ENCODE data around the gene TMEM181.

The TMEM181 gene

GRCh38 chr6:158586652-158587051 is 26.8 kb downstream of the TMEM181 start:
- Histone ChIP-seq H3K27me3 (no peaks in the 10 kb centered on the region), H3K9me3 (no peaks in the 10 kb centered on the region), H4K20me1 (peaks cover 32% of the 10 kb centered on the region), H3K4me3 (no peak overlapping the region), H3K4me1 (peaks cover 38% of the 10 kb centered on the region), H3K9ac (no peak overlapping the region), H3K36me3 (peaks cover 84% of the 10 kb centered on the region), H3K4me2 (no peak overlapping the region), H3K27ac (no peak overlapping the region)
- TF ChIP-seq Cebpa-rat (IDR thresholded peaks at IDR 0.05): no peak

DNA sequence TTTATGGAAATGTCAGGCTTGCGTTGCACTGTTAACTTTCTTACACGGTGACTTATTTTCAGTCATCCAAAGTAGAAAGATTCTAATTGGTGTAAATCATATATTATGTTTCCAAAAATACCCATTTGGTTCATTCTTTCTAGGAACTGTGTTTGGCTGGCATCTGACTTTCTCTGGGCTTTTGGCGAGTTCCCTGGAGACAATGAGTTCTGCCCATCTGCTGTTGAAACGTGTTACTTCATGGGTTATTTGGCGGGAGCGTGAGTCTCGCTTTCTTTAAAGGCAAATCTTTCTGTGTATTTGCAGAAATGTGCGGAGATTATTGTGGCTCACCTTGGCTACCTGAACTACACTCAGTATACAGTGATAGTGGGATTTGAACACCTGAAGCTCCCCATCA is 29.5 kb downstream of the TMEM181 start:
- no peaks in the 10 kb centered on the region for H3K27me3 ChIP-seq
- TF ChIP-seq Cebpa-rat (IDR thresholded peaks at IDR 0.05): no peak
- H3K9ac ChIP-seq: no peak overlapping the region
- peaks cover 49% of the 10 kb centered on the region for H3K4me1 ChIP-seq
- H3K4me3 ChIP-seq: no peak overlapping the region
- peaks cover 40% of the 10 kb centered on the region for H4K20me1 ChIP-seq
- peak overlapping the region; percentile 75 for H3K4me2 ChIP-seq
- H3K27ac ChIP-seq: no peak overlapping the region
- peaks cover 84% of the 10 kb centered on the region for H3K36me3 ChIP-seq
- no peaks in the 10 kb centered on the region for H3K9me3 ChIP-seq

- H3K9ac ChIP-seq: no peak overlapping the region
- H3K4me1 ChIP-seq: peaks cover 53% of the 10 kb centered on the region
- no peaks in the 10 kb centered on the region for H3K27me3 ChIP-seq
- peaks cover 40% of the 10 kb centered on the region for H4K20me1 ChIP-seq
- H3K4me3 ChIP-seq: no peak overlapping the region
- H3K9me3 ChIP-seq: no peaks in the 10 kb centered on the region
- peaks cover 80% of the 10 kb centered on the region for H3K36me3 ChIP-seq
- peak overlapping the region; percentile 8; the same call in 1 of the 2 replicates for H3K27ac ChIP-seq
- peak overlapping the region; percentile 75 for H3K4me2 ChIP-seq
- no peak for TF ChIP-seq Cebpa-rat (IDR thresholded peaks at IDR 0.05)
Observed at GRCh38 chr6:158591134-158591809, 31.4 kb downstream of the TMEM181 start.

DNA sequence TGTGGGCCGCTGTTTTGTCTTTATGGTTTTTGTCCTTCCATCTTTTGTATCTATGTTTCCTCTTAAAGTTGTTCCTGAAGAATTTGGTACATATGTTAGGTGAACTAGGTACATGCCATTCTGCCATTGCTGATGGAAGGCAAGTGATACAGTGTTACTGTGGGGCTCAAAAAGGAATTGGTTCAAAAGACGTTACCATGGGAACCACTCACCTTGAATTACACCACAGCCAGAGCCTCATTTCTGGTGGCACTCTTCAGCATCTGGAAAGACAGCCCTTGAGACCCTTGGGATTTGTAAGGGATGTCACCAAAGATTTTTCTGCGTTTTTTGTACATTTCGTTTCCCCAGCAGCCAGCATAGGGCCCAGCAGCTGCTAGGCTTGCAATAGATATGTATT is 31.9 kb downstream of the TMEM181 start:
- peaks cover 58% of the 10 kb centered on the region for H3K4me1 ChIP-seq
- 0 out of 2 replicates have a peak overlapping the region, but pooled peaks have one; percentile 8 for H3K27ac ChIP-seq
- H4K20me1 ChIP-seq: peaks cover 40% of the 10 kb centered on the region
- no peak for TF ChIP-seq Cebpa-rat (IDR thresholded peaks at IDR 0.05)
- H3K4me2 ChIP-seq: peak overlapping the region; percentile 75
- no peak overlapping the region for H3K4me3 ChIP-seq
- H3K9me3 ChIP-seq: no peaks in the 10 kb centered on the region
- H3K36me3 ChIP-seq: peaks cover 75% of the 10 kb centered on the region
- no peaks in the 10 kb centered on the region for H3K27me3 ChIP-seq
- H3K9ac ChIP-seq: no peak overlapping the region

GRCh38 chr6:158593670-158594069 is 33.8 kb downstream of the TMEM181 start:
- Histone ChIP-seq H3K27ac (no peak overlapping the region), H3K9me3 (no peaks in the 10 kb centered on the region), H3K36me3 (peaks cover 71% of the 10 kb centered on the region), H4K20me1 (peaks cover 31% of the 10 kb centered on the region), H3K27me3 (no peaks in the 10 kb centered on the region), H3K4me1 (peaks cover 58% of the 10 kb centered on the region), H3K9ac (no peak overlapping the region), H3K4me2 (no peak overlapping the region), H3K4me3 (no peak overlapping the region)
- no peak for TF ChIP-seq Cebpa-rat (IDR thresholded peaks at IDR 0.05)

DNA sequence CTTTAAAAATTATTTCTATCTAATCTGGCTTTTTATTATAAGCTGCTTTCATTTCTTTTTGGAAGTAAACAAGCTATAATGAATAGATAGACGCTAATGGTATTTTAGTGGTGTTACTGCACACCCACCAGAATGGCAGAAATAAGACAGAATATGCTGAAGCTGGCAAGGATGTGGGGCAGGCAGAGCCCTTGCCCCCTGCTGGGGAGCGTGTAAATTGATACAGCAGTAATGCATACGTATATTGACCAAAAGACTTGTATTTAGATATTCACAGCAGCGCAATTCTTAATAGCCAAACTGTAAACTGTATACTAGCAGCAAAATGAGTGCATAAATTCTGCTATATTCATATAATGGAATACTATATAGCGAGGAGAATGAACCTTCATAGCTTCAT is 35.3 kb downstream of the TMEM181 start:
- H3K27me3 ChIP-seq: no peaks in the 10 kb centered on the region
- peaks cover 19% of the 10 kb centered on the region; the same call in 1 of the 2 replicates for H4K20me1 ChIP-seq
- H3K9ac ChIP-seq: no peak overlapping the region
- no peak overlapping the region for H3K4me3 ChIP-seq
- H3K9me3 ChIP-seq: no peaks in the 10 kb centered on the region
- no peak overlapping the region for H3K27ac ChIP-seq
- H3K36me3 ChIP-seq: peaks cover 75% of the 10 kb centered on the region
- TF ChIP-seq Cebpa-rat (IDR thresholded peaks at IDR 0.05): no peak
- H3K4me1 ChIP-seq: peaks cover 42% of the 10 kb centered on the region
- H3K4me2 ChIP-seq: no peak overlapping the region

DNA sequence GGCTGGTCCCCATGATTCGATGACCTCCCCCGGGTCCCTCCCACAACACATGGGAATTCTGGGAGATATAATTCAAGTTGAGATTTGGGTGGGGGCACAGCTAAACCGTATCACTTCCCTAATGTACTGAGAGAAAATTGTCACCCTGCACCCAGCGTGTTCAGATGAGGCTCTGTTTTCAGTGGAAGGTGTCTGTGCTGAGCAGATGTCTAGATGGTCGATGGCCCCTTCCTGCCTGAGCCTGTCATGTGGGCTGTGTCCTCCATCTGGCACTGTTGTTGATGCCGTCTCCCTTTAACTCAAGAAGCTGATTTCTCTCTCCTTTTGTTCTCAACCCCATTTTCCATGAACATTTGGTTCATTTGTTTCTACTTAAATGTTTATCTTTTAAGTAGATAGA is 37.0 kb downstream of the TMEM181 start:
- Histone ChIP-seq H3K4me2 (peak overlapping the region; percentile 62), H3K27ac (peak overlapping the region; percentile 60), H3K9ac (no peak overlapping the region), H3K27me3 (no peaks in the 10 kb centered on the region), H4K20me1 (peaks cover 5% of the 10 kb centered on the region; the same call in 1 of the 2 replicates), H3K4me1 (peaks cover 26% of the 10 kb centered on the region), H3K9me3 (no peaks in the 10 kb centered on the region), H3K36me3 (peaks cover 76% of the 10 kb centered on the region), H3K4me3 (no peak overlapping the region)
- no peak for TF ChIP-seq Cebpa-rat (IDR thresholded peaks at IDR 0.05)

DNA sequence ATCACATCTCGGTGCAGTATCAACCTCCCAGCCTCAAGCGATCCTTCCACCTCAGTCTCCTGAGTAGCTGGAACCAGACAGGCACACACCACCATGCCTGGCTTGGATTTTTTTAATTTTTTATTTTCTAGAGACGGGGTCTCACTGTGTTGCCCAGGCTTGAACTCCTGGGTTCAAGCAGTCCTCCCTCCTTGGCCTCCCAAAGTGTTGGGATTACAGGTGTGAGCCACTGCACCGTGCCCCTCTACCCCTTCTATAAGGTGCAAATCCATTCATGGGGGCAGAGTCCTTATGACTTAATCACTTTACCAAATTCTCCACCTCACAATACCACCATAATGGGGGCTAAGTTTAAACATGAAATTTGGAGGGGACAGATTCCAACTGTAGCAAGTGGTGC is 37.7 kb downstream of the TMEM181 start:
- H3K27ac ChIP-seq: peak overlapping the region; percentile 60
- H3K9ac ChIP-seq: no peak overlapping the region

DNA sequence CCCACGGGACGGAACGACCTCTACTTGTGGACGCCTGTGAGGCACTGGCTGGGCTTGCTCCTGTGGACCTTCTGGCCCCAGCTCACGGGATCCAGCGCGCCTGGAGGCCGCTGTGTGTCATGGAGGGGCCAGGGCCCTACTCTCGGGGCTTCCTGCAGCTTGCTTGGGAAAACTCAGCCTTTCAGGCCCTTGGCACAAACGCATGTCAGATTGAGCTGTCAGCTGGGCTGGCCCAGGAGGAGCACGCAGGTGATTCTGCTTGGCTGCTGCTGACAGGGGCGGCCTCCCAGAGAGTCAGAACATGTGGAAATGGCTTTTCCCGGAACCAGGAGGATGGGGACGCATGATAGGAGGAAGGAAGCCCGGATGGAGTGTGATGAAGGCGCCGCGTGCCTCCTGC is 39.7 kb downstream of the TMEM181 start:
- Histone ChIP-seq H3K36me3 (peaks cover 61% of the 10 kb centered on the region), H3K9me3 (no peaks in the 10 kb centered on the region), H4K20me1 (peaks cover 9% of the 10 kb centered on the region; the same call in 1 of the 2 replicates), H3K4me3 (no peak overlapping the region), H3K9ac (no peak overlapping the region), H3K27ac (no peak overlapping the region), H3K4me2 (no peak overlapping the region), H3K4me1 (peaks cover 18% of the 10 kb centered on the region), H3K27me3 (no peaks in the 10 kb centered on the region)
- no peak for TF ChIP-seq Cebpa-rat (IDR thresholded peaks at IDR 0.05)

More for the DNA sequence above, 37.7 kb downstream of the TMEM181 start:
- Histone ChIP-seq H3K4me2 (peak overlapping the region; percentile 62), H4K20me1 (no peaks in the 10 kb centered on the region), H3K36me3 (peaks cover 69% of the 10 kb centered on the region), H3K9me3 (no peaks in the 10 kb centered on the region), H3K27me3 (no peaks in the 10 kb centered on the region), H3K4me1 (peaks cover 19% of the 10 kb centered on the region), H3K4me3 (no peak overlapping the region)
- TF ChIP-seq Cebpa-rat (IDR thresholded peaks at IDR 0.05): no peak

DNA sequence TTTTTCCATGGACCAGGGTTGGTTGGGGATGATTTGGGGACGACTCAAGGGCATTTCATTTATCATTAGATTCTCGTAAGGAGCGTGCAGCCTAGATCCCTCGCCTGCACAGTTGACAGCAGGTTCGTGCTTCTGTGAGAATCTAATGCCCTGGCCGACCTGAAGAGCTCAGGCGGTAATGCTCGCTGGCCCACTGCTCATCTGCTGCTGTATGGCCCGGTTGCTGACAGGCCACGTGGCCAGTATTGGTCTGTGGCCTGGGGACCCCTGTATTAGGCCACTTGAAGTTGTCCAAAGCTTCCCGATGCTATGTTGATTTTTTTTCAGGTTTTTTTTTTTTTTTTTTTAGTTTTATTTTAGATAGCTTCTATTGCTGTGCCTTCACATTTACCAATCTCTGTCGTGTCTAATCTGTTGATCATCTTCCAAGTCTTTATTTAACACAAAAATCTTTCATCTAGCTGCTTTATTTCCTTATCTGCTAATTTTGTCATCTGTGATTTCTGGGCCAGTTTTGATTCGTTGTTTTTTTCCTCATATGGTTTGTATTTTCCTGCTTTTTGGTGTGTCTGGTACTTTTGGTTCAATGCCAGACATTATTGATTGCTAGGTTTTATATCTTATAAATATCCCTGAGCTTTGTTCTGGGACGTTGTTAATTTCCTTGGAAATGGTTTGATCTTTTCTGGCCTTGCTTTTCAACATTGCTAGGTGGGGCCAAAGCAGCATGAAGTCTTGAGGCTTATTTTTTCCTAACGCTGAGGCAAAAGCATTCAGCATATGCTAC is 43.6 kb downstream of the TMEM181 start:
- no peaks in the 10 kb centered on the region for H3K4me1 ChIP-seq
- no peaks in the 10 kb centered on the region for H3K9me3 ChIP-seq
- no peak overlapping the region for H3K4me2 ChIP-seq
- H3K27ac ChIP-seq: no peak overlapping the region
- no peak overlapping the region for H3K4me3 ChIP-seq
- no peak overlapping the region for H3K9ac ChIP-seq
- H4K20me1 ChIP-seq: peaks cover 9% of the 10 kb centered on the region; the same call in 1 of the 2 replicates
- H3K36me3 ChIP-seq: peaks cover 69% of the 10 kb centered on the region
- TF ChIP-seq Cebpa-rat (IDR thresholded peaks at IDR 0.05): no peak
- no peaks in the 10 kb centered on the region for H3K27me3 ChIP-seq

Data from BLaER1 (cell line).